NCI-H1694 treated with DMSO at 0.1 percent for 48 hours (cell line): ENCODE results near the gene NRBF2.
A peak's percentile ranks its signal among the peaks of the same experiment; 100 is the strongest.
"Not testable (repeated sequence)": the region's sequence is repeated elsewhere in the genome, so short reads cannot be mapped to it uniquely, and the experiment has no call there.

Experiments
- DNase-seq: peaks from one replicate; lab custom pipeline; 2025; lab: John Stamatoyannopoulos, UW

The NRBF2 gene

GRCh38 chr10:63119041-63119440 is 14.1 kb upstream of the NRBF2 start:
- DNase-seq = peak; percentile 52

- DNase-seq = peak; percentile 91
Observed at GRCh38 chr10:63120554-63120953, 12.6 kb upstream of the NRBF2 start.

- no peak for DNase-seq
Observed at GRCh38 chr10:63123727-63124362, 9.3 kb upstream of the NRBF2 start.

- no peak for DNase-seq
Observed at GRCh38 chr10:63125459-63125858, 7.7 kb upstream of the NRBF2 start.

- no peak for DNase-seq
Observed at GRCh38 chr10:63128443-63128842, 4.7 kb upstream of the NRBF2 start.

DNA sequence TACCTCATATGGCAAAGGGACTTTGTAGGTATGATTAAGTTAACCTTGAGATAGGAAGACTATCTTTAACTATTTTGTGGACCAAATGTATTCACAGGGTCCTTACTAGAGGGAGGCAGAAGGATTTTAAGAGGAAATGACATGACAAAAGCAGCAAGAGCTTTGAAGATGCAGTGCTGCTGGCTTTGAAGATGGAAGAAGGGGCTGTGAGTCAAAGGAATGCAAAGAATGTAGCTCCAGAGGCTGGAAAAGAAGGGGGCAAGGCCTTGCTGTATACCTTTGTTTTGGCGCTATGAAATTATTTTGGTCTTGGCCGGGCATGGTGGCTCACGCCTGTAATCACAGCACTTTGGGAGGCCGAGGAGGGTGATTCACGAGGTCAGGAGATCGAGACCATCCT is 3.2 kb upstream of the NRBF2 start:
- DNase-seq = no peak

DNA sequence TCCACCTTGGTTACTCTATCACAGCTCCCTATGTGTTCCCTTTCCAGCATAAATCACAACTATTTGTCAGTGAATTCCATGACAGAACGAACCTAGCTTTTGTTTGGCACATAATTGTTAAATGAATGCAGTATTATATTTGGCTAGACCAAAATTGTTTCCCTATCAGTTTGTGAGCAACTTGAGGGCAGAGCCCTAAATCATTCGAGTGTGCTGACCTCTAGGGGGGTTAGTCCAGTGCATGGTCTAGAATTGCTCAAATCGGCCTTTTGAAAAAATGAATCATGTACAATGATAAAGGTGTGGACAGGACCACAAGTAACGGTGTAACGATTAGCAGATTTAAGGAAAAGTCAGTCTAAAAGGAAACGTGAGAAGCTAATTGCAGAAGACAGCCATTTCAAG is 475 bp upstream of the NRBF2 start:
- DNase-seq = no peak

DNA sequence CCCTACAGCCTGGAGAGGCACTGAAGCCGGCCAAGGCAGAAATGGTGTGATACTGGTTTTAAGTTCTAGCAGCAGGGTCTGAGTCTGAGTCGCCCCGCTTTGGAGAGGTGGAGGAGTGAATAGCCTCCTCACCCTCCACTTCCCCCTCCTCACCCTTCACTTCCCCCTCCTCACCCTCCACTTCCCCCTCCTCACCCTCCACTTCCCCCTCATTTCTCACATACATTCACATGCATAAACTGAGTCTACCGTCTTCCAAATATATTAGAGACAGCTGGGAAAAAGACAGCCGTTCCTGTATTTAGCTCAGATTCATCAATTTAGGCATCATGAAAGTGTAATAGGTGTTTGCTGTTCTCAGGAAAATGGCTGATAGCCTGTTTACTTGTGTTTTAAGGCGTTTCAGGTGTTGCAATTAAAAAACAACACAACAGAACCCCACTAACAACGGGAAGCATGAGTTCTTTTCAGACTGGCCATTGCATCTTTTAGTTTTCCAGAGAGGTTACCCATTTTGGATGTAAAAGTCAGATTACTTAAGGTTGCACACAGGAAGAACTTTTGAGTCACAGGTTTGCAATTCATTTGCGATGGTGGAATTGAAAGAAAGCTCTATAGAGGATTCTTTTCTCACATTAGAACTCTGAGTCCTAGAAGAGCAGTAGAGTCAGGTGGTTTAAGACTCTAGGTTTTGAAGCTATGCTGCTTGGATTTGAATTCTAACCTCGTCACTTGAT is 861 bp downstream of the NRBF2 start:
- no peak for DNase-seq

DNA sequence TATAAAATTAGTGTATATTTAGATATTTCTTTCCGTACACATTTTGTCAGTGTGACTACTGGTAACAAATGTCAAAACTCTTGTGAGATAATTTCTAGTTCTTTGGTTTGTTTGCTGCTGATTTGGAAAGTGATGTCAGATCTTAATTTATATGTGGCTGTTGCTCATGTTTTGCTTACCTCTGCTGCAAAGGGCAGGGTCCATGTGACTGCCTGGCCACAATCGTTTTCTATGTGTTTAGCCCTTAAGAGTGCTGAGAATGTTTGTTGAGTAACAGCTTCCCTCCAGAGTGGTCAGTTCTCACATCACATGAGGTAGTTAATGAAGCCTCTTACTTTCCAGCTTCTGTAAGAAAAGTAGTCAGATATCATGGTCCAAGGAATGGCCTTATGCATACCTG is 4.2 kb downstream of the NRBF2 start:
- no peak for DNase-seq

DNA sequence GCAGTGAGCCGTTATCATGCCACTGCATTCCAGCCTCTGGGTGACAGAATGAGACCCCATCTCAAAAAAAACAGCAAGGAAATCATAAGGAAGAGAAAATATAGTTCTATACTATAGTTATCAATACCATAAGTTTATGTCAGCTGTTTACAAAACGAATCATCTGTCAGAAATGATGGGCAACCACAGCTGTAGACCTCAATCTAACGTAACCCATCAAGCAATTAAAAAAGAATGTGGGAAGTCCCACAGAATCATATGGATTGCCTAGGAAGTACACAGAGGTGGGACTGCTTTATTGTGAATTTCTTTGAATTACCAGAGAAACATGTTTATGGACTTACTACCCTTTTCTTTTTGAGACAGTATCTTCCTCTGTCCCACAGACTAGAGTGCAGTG is 6.9 kb downstream of the NRBF2 start:
- no peak for DNase-seq

DNA sequence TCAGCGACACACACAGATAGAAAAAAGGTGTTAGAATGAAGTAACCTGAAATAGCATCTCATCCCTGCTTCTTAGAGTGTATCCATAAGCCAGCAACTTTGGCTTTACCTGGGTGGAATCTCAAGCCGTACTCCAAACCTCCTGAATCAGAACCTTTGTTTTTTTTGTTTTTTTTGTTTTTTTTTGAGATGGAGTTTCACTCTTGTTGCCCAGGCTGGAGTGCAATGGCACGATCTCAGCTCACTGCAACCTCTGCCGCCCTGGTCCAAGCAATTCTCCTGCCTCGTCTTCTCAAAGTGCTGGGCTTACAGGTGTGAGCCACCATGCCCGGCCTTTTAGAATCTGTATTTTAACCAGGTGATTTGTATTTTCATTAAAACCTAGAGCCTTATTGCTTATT is 9.0 kb downstream of the NRBF2 start:
- no peak for DNase-seq

- DNase-seq = no peak
Observed at GRCh38 chr10:63143987-63144386, 10.9 kb downstream of the NRBF2 start.

DNA sequence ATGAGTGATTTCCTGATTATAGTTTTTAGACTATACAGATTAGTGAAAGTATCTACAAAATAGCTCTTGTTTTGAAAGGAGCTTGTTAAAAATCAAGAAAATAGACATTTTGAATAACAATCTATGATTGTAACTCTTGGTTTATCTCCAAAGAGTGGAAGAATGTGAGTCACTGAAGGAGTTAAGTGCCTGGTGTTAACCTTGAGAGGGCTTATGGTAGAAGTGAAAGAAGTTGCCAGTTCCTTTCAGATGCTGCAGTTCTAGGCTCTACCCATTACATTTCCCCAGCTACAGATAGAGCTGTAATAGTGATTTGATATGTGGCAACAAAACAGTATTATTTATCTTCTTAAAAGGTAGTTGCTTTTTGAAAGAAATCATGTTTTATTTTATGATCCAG is 12.7 kb downstream of the NRBF2 start:
- no peak for DNase-seq

GRCh38 chr10:63146503-63146902 is 13.4 kb downstream of the NRBF2 start:
- no peak for DNase-seq

DNA sequence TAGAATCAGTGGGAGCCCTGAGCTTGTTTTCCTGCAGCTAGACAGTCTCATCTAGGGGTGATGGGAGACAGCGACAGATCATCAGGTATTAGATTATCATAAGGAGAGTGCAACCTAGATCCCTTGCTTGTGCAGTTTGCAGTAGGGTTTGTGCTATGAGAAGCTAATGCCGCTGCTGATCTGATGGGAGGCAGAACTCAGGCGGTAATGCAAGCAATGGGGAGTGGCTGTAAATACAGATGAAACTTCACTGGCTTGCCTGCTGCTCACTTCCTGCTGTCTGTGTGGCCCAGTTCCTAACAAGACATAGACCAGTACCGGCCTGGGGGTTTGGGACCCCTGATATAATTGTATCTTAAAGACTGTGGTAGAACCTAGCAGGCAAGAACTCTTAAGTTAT is 17.6 kb downstream of the NRBF2 start:
- DNase-seq = no peak

GRCh38 chr10:63153868-63154545 is 20.9 kb downstream of the NRBF2 start:
- not testable (repeated sequence) for DNase-seq

GRCh38 chr10:63154546-63155387 is 21.6 kb downstream of the NRBF2 start:
- DNase-seq = no peak

GRCh38 chr10:63155388-63156020 is 22.4 kb downstream of the NRBF2 start:
- DNase-seq = no peak

DNA sequence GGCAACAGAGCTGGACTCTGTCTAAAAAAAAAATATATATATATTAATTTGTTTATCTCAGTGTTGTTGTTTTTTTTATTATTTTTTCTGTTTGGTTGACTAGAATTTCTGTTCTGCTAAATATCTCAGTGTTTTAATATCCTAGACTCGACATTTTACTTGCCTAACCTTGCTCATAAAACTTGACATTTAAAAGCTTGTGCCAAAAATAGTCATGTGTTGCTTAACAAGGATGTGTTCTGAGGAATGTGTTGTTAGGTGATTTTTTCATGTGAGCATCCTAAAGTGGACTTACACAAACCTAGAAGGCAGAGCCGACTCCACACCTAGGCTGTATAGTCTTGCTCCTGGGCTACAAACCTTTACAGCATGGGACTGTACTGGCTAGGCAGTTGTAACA is 23.1 kb downstream of the NRBF2 start:
- DNase-seq = no peak

DNA sequence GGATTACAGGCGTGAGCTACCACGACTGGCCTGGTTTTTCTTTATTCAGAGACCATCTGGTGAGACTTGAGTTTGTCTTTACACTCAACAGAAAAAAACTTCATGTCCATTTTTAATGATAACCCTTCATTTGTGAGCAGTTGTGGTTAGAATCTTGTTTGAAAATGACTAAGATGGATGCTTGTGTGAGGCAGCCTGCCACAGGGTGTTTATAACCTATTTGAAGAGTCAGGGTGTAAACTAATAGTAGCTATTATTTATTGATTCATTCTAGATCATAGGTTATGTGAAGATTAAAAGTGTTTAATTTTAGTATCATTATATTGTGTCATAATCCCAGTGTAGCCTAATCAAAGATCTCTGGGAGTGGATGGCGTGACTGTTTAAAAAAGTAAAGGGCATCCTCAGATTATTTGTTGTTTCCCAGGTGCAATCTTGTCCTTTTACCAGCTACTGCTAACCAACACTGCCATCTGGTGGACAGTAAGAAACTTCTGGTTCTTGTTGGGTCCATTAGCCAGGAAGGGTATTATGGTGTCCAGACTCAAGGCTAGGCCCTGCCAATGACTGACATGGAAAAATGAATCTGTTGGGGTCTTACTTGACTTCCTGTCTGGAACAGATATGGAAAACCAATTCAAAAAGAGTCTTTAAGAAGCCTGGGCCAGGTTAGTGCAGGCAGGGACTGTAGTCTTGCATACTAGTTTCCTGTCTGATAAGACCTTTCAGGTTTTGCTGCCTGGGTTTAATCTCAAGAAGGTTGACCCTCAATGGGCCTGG is 24.9 kb downstream of the NRBF2 start:
- peak; percentile 72 for DNase-seq

DNA sequence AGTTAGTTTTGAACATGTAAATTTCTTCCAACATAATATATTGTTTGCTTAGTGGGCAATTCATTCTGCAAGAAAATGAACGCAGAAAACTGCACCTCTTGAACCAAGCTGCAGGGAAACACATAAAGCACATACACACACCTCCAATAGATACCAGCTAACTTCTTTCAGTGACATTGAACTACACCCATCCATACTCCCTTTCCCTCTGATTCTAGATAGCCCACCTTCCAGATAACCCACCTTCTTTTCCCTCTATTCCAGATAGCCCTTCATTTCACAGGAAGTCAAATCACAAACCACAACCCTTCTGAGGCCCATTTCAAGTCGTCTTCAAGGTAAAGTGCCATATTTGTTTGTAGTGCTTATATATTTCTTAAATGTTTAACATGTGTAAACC is 28.5 kb downstream of the NRBF2 start:
- no peak for DNase-seq
